IMR-90 (cell line): ENCODE results near the gene FKBP1B. TPM values are rescaled to one million over a fixed set of nuclear protein-coding genes. Genes with fewer than 3 reads are reported as not detected.

ENCODE experiments used
- ATAC-seq: fragments of 200-7000 bp; cut with Tn5 transposase; 2 replicates; pipeline ENCODE4 v1.9.1; 2020; ENCODE audit warnings: low read depth, mild to moderate bottlenecking, moderate library complexity
- BruUV-seq: library from RNA; stranded (reverse); fragments of 400-500 nt; replicated peaks from 2 replicates; lab custom pipeline; 2021; lab: Mats Ljungman, UMichigan
- CTCF ChIA-PET: fragments of 300-600 bp; formaldehyde crosslinking; extraction: SDS; loops from one replicate; lab custom pipeline; 2021; ENCODE audit warnings: antibody characterized with exemption; lab: Yijun Ruan, JAX
- POLR2A ChIA-PET: fragments of 300-600 bp; sonication (Branson Sonifier 250); formaldehyde crosslinking; loops from one replicate; lab custom pipeline; 2022; ENCODE audit warnings: antibody characterized with exemption; ENCODE audit not compliant: unreplicated experiment; lab: Charles Lee
- DNase-seq: peaks from one replicate; pipeline ENCODE4 v3.0.0; 2013
- H2AFZ ChIP-seq: replicated peaks from 2 replicates; pipeline ENCODE3; 2013; ENCODE audit warnings: low read length, mild to moderate bottlenecking; ENCODE audit not compliant: poor library complexity
- H2AK5ac ChIP-seq: 2 replicates; pipeline ENCODE4 v1.6.1; 2013; ENCODE audit warnings: low read depth, low read length, inconsistent platforms
- H2AK9ac ChIP-seq: replicated peaks from 2 replicates; pipeline ENCODE3; 2013; ENCODE audit warnings: mild to moderate bottlenecking, low read depth, low read length, moderate library complexity; ENCODE audit not compliant: poor library complexity
- H2BK120ac ChIP-seq: 2 replicates; pipeline ENCODE4 v1.6.1; 2013; ENCODE audit warnings: low read depth, low read length, inconsistent platforms
- H2BK15ac ChIP-seq: 3 replicates; pipeline ENCODE4 v1.6.1; 2013; ENCODE audit warnings: low read depth, low read length, inconsistent platforms
- H2BK20ac ChIP-seq: 2 replicates; pipeline ENCODE4 v1.6.1; 2013; ENCODE audit warnings: low read depth, mild to moderate bottlenecking, inconsistent platforms, low read length, moderate library complexity
- H2BK5ac ChIP-seq: 2 replicates; pipeline ENCODE4 v1.6.1; 2013; ENCODE audit warnings: mild to moderate bottlenecking, low read depth, low read length, inconsistent platforms; ENCODE audit not compliant: poor library complexity, severe bottlenecking
- H3K14ac ChIP-seq: replicated peaks from 2 replicates; pipeline ENCODE4 v1.6.1; 2013; ENCODE audit warnings: low read depth, low read length, inconsistent platforms
- H3K18ac ChIP-seq: 2 replicates; pipeline ENCODE4 v1.6.1; 2013; ENCODE audit warnings: low read depth, low read length, control low read depth
- H3K23ac ChIP-seq: 2 replicates; pipeline ENCODE4 v1.6.1; 2013; ENCODE audit warnings: low read depth, low read length, inconsistent platforms
- H3K27ac ChIP-seq: 2 replicates; pipeline ENCODE4 v1.5.1; 2013; ENCODE audit warnings: mild to moderate bottlenecking, control low read depth, low read length; ENCODE audit not compliant: insufficient read depth
- H3K27me3 ChIP-seq: 2 replicates; pipeline ENCODE4 v1.6.1; 2013; ENCODE audit warnings: low read length; ENCODE audit not compliant: control insufficient read depth, insufficient read depth
- H3K36me3 ChIP-seq: 2 replicates; pipeline ENCODE4 v1.6.1; 2013; ENCODE audit warnings: low read length, mixed read lengths; ENCODE audit not compliant: control insufficient read depth, insufficient read depth
- H3K4ac ChIP-seq: 2 replicates; pipeline ENCODE4 v1.6.1; 2013; ENCODE audit warnings: low read depth, low read length, inconsistent platforms
- H3K4me1 ChIP-seq: 2 replicates; pipeline ENCODE4 v1.6.1; 2013; ENCODE audit warnings: low read length, mixed read lengths; ENCODE audit not compliant: control insufficient read depth, insufficient read depth
- H3K4me2 ChIP-seq: 2 replicates; pipeline ENCODE4 v1.6.1; 2013; ENCODE audit warnings: low read depth, mild to moderate bottlenecking, control low read depth, low read length, moderate library complexity
- H3K4me3 ChIP-seq: 2 replicates; pipeline ENCODE4 v1.5.1; 2013; ENCODE audit warnings: low read depth, mild to moderate bottlenecking, control low read depth, low read length, moderate library complexity; ENCODE audit not compliant: insufficient read depth
- H3K56ac ChIP-seq: 2 replicates; pipeline ENCODE4 v1.6.1; 2013; ENCODE audit warnings: low read length, inconsistent platforms; ENCODE audit not compliant: insufficient read depth; ENCODE audit errors: extremely low read depth
- H3K79me1 ChIP-seq, 2 experiments: 2 replicates each; pipeline ENCODE4 v1.6.1; 2013; ENCODE audit warnings: low read length in 2 of 2, inconsistent platforms in 1 of 2, low read depth in 1 of 2
- H3K9ac ChIP-seq: 2 replicates; pipeline ENCODE4 v1.6.1; 2013; ENCODE audit warnings: low read depth, low read length, control low read depth
- H3K9me1 ChIP-seq: 2 replicates; pipeline ENCODE4 v1.6.1; 2013; ENCODE audit warnings: low read length, inconsistent platforms; ENCODE audit not compliant: insufficient read depth
- H3K9me3 ChIP-seq: 2 replicates; pipeline ENCODE4 v1.6.1; 2013; ENCODE audit warnings: low read length; ENCODE audit not compliant: control insufficient read depth, insufficient read depth
- H4K20me1 ChIP-seq: 2 replicates; pipeline ENCODE4 v1.6.1; 2013; ENCODE audit warnings: low read length, inconsistent platforms; ENCODE audit not compliant: insufficient read depth
- H4K5ac ChIP-seq: 2 replicates; pipeline ENCODE4 v1.6.1; 2013; ENCODE audit warnings: mild to moderate bottlenecking, low read depth, low read length, control low read depth
- H4K8ac ChIP-seq, 2 experiments: 2 replicates each; pipeline ENCODE4 v1.6.1; 2013; ENCODE audit warnings: low read depth in 2 of 2, low read length in 2 of 2, control low read depth in 1 of 2, inconsistent platforms in 1 of 2
- H4K91ac ChIP-seq: 2 replicates; pipeline ENCODE4 v1.6.1; 2013; ENCODE audit warnings: low read depth, low read length, inconsistent platforms; ENCODE audit not compliant: insufficient read depth
- BHLHE40 ChIP-seq: fragments of 150-350 bp; IDR thresholded peaks from 2 replicates; pipeline ENCODE4 v1.6.1; 2016; ENCODE audit warnings: mild to moderate bottlenecking, low read depth, low read length
- CEBPB ChIP-seq: IDR thresholded peaks from 2 replicates; pipeline ENCODE4 v1.6.1; 2012; ENCODE audit warnings: low read depth, low read length, improper control_type of control experiment
- MAZ ChIP-seq: IDR thresholded peaks from 2 replicates; pipeline ENCODE4 v1.6.1; 2012; ENCODE audit warnings: low read depth, mild to moderate bottlenecking, low read length, improper control_type of control experiment, moderate library complexity, borderline replicate concordance
- WGBS, 2 experiments: methylation state at CpG; one replicate each; pipeline versions ENCODE4 v1.1.5 to v1.1.7; 2013; ENCODE audit warnings: missing lambda C conversion rate in 2 of 2; ENCODE audit not compliant: insufficient read length in 1 of 2; ENCODE audit errors: extremely low coverage in 2 of 2; 5-methylcytosine and 5-hydroxymethylcytosine counted together
- dilution Hi-C: fragments of 300-500 bp; cut with HindIII; formaldehyde crosslinking; loops from one replicate; pipeline ENCODE4 v1.14.3; 2018; ENCODE audit warnings: low sequenced_read_pairs; ENCODE audit not compliant: unreplicated experiment
- in situ Hi-C: fragments of 300-500 bp; cut with MboI; formaldehyde crosslinking; loops from 3 replicates; pipeline ENCODE4 v1.14.3; 2019; ENCODE audit warnings: low sequenced_read_pairs, inconsistent platforms, mixed read lengths
- intact Hi-C: fragments of 100-400 bp; cut with micrococcal nuclease; formaldehyde crosslinking; loops from 2 replicates; pipeline ENCODE4 v1.10.0; 2022
- polyA plus RNA-seq, 3 experiments: library from polyadenylated mRNA; depleted of rRNA; stranded (reverse); fragments of >200 nt; gene quantifications; 2 replicates each; pipeline ENCODE4 v1.2.3, GENCODE V29; 2012; ENCODE audit warnings: low replicate concordance in 1 of 3
- total RNA-seq: library from RNA; depleted of rRNA; stranded (reverse); fragments of >200 nt; gene quantifications from 2 replicates; pipeline ENCODE4 v1.2.3, GENCODE V29; 2012

The FKBP1B gene
- total and polyA plus RNA-seq, 2 of the 4 experiments (the other 2 are of a cell fraction), result 10.2 to 15.1 TPM

DNA sequence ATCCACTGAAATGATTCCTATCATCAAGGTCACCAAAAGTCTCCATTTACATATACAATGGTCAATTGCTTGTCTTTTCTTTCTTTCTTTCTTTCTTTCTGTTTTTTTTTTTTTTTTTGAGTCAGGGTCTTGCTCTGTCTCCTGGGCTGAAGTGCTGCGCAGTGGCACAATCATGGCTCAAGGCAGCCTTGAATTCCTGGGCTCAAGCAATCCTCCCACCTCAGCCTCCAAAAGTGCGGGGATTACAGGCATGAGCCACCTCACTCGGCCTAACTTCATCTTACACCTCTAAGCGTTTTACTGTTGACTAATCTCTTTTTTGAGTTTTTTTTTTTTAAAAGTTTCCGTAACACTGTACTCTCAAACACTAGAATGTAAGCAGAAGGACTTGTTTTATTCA lies 25.7 kb downstream of the FKBP1B start:
- Histone ChIP-seq H3K9me3 (no peaks in the 10 kb centered on the region), H2AK5ac (no peak overlapping the region), H2BK5ac (no peak overlapping the region), H3K14ac (no peak overlapping the region), H3K27ac (no peak overlapping the region), H4K20me1 (no peaks in the 10 kb centered on the region; the same call in 1 of the 2 replicates), H4K8ac (peak overlapping the region in 1 of 2 experiments; percentile 9; a peak in 1 of 4 replicates), H3K27me3 (no peaks in the 10 kb centered on the region), H3K4me3 (peak overlapping the region; percentile 73), H3K9me1 (no peaks in the 10 kb centered on the region), H2BK20ac (no peak overlapping the region), H4K91ac (no peak overlapping the region), H2BK120ac (no peak overlapping the region), H3K79me1 (peaks cover 19 to 40% of the 10 kb centered on the region in 2 experiments; a peak in 3 of 4 replicates), H3K18ac (no peak overlapping the region), H3K4me1 (peaks cover 3% of the 10 kb centered on the region; the same call in 1 of the 2 replicates), H2BK15ac (no peak overlapping the region), H3K56ac (no peak overlapping the region), H4K5ac (no peak overlapping the region), H3K36me3 (peaks cover 12% of the 10 kb centered on the region), H3K23ac (no peak overlapping the region), H2AFZ (no peak overlapping the region), H3K9ac (peak overlapping the region; percentile 82; the same call in 1 of the 2 replicates), H2AK9ac (no peak overlapping the region), H3K4me2 (peak overlapping the region; percentile 71), H3K4ac (no peak overlapping the region)
- TF ChIP-seq MAZ (no peak), BHLHE40 (no peak), CEBPB (no peak)
- in situ Hi-C loops, result loop anchor here (10.0 kb wide), 1 partner anchor 250 kb away; no protein-coding TSS in a partner anchor
- intact Hi-C loops, result no loop called here
- no peak for DNase-seq
- ChIA-PET CTCF (no interaction called here), POLR2A (interaction anchor here (0.7 kb wide), 1 partner anchor 9 kb away, joined by 10 read pairs; no protein-coding TSS in a partner anchor)
- no TSS peak for BruUV-seq
- dilution Hi-C loops, result no loop called here
- 100% methylated on average over 1 of the region's 5 CpGs; no CpG with 5 or more reads in 1 of the 2 experiments for WGBS, 2 experiments
- no peak for ATAC-seq
